ENCODE data around the gene MBNL3.

GRCh38 chrX:132489578-132490419 lies 961 bp upstream of the MBNL3 start:
- TF ChIP-seq EZH2 (IDR thresholded peaks at IDR 0.05) = no peak
- TF ChIP-seq POLR2AphosphoS5 (IDR thresholded peaks at IDR 0.05; ENCODE audit: borderline replicate concordance, low read depth, low read length) = no peak
- TF ChIP-seq FOXP2 (optimal IDR thresholded peaks at IDR 0.05; ENCODE audit: control extremely low read depth, extremely low read length, insufficient read depth) = no peak
